Activated CD4-positive, CD25-positive, alpha-beta regulatory T cell (primary cell): ENCODE results near the gene SHLD1.
"Not testable (repeated sequence)": the region's sequence is repeated elsewhere in the genome, so short reads cannot be mapped to it uniquely, and the experiment has no call there.

Experiments used
- DNase-seq, 4 experiments: peaks; one replicate each; lab custom pipeline; 2025; lab: John Stamatoyannopoulos, UW

Gene SHLD1, protein sequence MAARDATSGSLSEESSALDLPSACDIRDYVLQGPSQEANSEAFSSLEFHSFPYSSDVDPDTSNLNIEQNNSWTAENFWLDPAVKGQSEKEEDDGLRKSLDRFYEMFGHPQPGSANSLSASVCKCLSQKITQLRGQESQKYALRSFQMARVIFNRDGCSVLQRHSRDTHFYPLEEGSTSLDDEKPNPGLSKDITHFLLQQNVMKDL

DNA sequence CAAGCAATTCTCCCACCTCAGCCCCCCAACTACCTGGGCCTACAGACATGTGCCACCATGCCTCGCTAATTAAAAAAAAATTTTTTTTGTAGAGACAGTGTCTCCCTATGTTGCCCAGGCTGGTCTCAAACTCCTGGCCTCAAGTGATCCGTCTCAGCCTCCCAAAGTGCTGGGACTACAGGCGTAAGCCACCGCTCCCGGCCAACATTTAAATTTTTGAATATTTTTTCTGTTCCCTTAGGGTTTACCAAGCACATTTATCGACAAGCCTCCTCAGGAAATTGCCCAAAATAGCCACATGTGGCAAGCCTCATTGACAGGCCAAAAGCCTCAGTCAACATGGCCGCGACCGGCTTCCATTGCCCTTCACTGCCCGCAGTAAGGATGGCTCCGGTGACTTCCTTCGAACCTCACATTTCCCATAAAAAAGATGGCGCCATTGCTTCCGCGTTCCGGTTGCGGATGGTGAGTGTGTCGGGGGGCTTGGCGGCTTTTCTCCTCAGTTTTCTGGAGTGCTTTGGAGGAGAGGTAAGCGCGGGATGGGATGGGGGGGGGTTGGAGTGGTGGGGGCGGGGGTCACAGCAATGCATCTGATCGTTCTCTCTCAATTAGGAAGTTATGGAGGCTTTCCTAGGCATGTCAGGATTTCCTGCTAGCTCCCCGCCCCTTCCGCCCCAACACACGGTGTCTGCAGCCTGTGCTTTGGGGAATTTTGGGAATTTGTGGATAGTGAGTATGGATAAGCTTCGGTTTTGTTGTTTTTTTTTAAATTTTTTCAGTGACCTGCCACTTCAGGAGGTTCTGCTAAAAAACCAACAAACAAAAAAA, at the start of gene SHLD1:
Gene SHLD1, plus strand, starts transcription at position 450 of the 828 bp plus-strand sequence. CDS start 22,465 bp downstream, outside the sequence.
- peak; percentile 52 to 58 (median 54) for DNase-seq

DNA sequence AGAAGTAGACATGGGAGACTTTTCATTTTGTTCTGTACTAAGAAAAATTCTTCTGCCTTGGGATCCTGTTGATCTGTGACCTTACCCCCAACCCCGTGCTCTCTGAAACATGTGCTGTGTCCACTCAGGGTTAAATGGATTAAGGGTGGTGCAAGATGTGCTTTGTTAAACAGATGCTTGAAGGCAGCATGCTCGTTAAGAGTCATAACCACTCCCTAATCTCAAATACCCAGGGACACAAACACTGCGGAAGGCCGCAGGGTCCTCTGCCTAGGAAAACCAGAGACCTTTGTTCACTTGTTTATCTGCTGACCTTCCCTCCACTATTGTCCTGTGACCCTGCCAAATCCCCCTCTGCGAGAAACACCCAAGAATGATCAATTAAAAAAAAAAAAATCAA, 47.9 kb upstream of the SHLD1 start:
- not testable (repeated sequence) for DNase-seq

DNA sequence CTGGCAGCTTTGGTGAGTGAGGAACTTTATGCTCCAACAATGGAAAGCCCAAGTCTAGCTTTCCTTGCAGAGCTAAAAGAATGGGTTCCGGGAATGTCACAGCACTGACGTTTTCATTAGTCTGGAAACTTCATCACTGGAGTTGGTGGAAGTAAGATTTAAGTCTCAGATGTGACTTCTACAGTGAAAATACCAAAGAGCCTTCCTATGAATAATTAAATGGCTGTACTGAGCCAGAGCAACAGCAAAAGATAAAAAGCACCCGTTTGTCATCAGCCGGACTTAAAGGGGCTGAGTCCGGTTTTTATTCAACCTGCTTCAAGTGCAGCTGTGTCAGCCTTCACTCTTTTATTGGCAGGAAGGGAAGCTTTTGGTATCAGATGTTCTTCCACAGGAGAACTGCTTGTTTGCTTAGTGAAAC, 46.5 kb upstream of the SHLD1 start:
- DNase-seq, result no peak

DNA sequence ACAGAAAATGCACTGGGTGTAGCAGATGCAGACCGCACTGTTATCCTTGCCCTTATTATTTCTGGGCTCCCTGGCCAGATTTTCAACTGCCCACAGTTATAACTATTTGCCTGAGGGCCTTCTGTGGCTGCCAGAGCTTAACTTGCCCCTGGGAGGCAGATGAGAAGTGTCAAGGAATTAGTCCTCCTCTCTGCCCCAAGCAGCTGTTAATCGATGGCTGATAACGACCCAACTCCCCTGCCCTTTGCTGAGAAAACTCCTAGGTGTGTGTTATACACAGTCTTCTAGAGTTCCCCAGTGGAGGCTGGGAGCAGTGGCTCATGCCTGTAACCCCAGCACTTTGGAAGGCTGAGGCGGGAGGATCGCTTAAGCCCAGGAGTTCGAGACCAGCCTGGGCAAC, 44.4 kb upstream of the SHLD1 start:
- no peak for DNase-seq

DNA sequence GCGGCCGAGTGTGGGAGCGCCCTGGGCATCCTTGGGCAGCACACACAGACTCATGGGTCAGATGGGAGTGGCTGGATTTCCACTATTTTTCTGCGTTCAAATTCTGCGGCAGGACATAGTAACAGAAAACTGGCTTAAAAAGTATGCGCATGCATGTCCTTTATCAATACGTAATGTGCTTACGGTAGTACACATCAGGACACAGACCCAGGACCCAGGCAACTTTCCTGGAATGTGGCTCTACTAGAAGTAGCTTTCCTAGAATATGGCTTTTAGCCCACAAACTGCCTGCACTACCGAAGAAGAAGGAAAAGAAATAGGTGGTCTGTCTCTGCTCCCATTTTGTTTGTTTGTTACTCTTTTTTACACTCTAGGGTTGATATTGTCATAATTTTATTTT, 43.4 kb upstream of the SHLD1 start:
- DNase-seq, result no peak

DNA sequence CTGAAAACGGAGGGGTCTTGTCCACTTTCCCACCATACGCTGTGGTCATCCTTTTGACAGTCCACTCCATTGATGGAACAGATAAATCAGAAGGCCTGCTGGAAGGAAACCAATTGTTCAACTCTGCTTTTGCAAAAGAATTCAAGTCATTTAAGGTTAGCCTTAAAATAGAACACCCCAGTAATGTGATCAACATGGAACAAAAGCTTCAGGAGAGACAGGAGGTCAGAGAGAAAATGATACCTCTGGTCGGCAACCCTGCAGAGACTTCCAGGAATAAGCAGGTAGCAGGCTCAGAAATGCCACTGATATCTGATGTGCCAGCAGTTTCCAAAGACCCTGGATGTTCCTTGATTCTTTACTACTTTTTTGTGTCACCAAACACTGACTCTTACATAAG, 39.6 kb upstream of the SHLD1 start:
- DNase-seq, result no peak

DNA sequence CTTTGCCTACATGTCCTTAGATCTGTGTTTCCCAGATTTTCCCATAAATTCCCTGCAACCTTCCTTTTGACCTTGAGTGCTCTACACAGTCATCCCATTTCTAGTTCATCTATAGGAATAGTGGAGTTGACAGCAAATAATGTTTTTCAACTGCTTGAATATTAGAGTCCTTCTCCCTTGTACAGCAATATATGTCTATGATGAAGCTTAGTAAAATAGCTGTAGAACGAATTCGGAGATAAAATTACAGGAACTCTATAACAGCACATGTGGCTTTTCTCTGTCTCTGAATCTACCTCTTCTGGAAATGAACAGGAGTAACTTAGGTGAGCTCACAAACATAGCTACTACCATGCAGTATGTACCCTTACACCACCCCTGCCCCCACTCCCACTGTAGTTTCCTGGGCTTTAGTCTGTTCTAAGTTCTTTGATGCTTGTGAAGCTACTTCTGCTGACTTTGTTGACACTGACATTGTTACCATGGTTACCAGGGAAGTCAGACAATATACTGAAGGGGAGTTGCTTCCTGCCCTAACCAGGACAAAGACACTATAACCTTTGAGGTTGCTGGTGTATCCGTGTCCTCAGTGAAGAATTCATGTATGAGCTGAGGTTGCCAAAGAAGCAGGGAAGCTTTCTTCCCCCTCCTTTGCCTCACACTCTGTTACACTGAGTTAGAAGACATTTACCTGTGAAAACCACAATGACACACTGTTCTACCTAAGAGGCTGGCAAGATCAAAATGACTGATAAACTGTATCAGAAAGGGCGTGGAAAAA, 35.8 kb upstream of the SHLD1 start:
- peak in 3 of 4 experiments; percentile 6 to 53 (median 38) for DNase-seq

DNA sequence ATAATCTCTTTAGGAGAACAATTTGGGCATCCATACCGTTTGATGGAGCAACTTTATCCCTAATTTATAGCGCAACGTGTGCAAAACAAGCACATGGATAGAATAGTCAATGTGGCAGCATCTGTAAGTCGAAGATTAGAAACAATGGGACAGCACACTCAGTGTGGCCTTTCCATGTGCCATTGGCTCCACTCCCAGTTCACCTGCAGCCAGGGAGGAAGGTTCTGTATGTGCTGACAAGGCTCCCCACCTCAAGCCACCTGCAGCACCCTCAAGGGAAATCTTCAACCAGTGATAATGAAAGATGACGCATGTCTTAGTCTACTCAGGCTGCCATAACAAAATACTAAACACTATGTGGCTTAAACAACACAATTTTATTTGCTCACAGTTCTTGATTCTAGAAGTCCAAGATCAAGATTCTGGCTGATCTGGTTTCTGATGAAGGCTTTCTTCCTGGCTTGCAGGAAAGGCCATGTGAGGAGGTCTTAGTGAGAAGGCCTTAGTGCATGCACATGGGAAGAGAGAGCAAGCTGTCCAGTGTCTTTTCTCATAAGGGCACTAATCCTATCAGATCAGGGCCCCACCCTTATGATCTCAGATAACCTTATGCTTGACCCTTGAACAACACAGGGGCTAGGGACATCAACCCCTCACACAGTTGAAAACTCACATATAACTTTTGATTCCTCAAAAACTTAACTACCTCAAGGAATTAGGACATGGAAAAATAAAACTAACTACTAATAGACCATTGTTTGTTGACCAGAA, 34.9 kb upstream of the SHLD1 start:
- DNase-seq, result no peak

DNA sequence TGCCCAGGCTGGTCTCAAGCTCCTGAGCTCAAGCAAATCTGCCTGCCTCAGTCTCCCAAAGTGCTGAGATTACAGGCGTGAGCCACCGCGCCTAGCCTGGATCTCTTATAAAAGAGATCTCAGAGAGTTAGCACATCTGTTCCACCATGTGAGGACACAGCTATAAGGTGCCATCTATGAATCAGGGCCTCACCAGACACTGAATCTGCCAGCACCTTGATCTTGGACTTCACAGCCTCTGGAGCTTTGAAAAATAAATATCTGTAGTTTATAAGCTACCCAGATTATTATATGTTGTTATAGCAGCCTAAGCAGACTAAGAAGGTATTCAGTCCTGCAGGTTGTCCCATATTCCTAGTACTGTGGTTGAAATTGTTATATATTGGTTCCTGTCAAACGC, 33.2 kb upstream of the SHLD1 start:
- no peak for DNase-seq

DNA sequence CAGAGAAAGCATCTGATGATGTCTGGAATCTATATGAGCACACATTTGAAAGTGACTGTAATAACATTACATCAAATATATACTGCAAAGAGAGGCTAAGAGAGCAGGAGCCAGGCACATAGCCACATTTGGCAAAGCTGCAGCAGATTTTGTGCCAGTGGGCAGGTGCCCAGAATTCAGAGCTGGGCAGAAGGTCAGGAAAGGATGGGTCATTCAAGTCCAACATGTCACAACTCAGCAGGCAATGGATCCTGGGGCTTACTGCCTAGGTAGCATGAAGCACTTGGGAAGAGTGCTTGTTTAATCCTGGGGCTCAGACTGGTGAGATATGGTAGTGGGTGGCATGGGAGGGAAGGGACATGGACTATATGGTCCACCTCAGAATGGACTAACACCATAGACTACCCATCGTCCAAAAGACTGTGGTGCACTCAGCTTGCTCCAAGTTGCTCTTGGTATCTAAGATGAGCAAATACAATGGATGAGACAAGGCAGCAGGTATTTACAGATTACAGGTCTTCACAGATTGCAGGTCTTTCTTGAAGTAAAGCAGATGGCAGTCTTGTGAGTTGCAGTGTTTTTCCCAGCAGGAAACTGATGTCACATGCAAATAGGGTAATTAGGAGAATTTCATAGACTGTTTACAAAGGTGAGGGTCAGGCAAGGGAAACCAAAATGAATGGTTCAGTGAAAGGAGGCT, 31.2 kb upstream of the SHLD1 start:
- no peak for DNase-seq

DNA sequence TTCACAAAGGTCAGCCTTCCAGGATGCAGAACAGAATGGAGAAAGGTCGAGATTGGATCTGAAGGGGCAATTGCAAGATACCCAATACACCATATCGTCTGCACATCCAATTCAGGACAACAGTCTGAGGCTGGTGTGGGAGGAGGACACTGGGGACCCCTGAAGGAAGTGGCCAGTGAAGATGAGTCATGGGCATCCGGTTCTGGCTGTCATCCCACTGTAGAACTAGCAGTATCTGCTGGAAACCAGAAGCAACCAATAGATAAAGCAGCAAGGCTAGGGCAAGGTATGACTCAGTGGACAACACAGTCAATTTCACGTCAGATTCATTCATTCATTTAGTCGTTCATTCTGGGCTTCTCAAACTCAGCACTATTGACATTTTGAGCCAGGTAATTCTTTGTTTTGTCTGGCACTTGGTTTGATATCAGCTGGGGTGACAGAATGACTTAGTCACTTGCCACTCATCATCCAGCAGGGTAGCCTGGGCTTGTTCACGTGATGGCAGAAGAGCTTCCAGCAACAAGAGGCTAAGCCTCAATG, 30.3 kb upstream of the SHLD1 start:
- DNase-seq, result no peak

DNA sequence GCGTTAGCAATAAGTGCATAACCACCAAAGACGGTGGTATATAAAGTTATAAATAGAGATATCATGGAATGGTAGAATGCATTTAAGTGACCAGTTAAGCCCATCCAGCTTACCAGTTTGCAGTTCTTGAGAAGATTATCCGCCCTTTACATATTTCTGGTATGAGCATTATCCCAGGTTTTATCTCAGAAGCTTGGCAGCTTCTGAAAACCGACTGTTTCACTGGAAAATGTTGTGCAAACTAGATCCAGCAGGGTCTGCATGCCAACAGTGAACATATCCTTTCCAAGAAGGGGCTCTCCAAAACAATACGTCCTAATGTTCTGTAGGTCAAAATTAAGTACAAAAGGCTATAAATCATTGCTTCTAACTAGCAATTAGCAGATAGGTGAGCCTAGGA, 29.5 kb upstream of the SHLD1 start:
- no peak for DNase-seq

DNA sequence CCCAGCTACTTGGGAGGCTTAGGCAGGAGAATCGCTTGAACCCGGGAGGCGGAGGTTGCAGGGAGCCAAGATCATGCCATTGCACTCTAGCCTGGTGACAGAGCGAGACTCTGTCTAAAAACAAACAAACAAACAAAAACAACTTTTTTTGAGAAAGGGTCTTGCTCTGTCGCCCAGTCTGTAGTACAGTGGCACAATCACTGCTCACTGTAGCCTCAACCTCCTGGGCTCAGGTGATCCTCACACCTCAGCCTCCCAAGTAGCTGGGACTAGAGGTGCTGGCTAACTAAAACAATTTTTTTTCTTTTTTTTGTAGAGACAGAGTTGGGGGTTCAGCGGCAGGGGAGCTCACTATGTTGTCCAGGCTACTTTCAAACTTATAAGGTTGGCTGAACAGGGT, 28.8 kb upstream of the SHLD1 start:
- DNase-seq, result not testable (repeated sequence)

DNA sequence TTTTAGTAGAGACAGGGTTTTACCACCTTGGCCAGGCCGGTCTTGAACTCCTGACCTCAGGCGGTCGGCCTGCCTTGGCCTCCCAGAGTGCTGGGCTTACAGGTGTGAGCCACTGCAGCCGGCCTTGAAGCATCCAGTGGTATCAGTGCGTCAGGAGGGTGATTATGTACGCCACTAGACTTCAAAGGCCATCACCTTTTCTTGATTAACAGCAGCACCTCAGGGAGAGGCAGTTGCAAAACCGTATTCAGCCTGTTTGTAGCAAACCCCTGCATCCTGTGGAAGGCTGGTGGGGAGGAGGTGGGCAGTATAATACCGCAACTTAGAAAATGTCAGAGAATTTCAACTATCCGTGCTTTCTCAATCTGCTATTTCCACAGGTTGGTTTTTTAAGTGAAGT, 27.3 kb upstream of the SHLD1 start:
- DNase-seq, result no peak

DNA sequence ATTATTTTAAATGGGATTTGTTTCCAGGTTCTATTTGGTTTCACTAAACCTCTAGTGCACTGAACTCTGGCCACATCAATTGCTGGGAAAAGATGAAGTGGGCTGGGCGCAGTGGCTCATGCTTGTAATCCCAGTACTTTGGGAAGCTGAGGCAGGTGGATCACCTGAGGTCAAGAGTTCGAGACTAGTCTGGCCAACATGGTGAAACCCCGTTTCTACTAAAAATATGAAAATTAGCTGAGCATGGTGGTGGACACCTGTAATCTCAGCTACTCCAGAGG, 25.1 kb upstream of the SHLD1 start:
- not testable (repeated sequence) for DNase-seq

DNA sequence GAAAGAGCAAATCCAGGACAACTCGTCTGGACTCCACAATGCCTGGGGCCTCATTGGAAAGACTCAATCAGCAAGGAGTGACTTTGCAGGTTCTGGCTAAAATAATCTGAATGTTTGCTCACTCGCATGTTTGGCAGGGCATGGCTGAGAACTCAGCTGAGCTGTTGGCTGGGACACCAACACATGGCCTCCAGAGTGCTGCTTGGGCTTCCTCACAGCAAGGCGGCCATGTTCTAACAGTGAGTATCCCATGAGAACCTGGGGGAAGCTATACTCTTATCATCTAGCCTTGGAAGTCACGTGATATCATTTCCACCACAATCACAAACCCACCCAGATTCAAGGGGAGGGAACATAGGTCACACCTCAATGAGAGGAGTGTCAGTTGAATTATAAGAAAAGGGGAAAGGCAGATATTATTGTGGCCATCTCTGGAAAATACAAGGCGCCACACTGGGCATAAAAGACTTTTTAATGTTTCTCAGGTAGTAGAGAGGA, 23.1 kb upstream of the SHLD1 start:
- DNase-seq, result no peak

DNA sequence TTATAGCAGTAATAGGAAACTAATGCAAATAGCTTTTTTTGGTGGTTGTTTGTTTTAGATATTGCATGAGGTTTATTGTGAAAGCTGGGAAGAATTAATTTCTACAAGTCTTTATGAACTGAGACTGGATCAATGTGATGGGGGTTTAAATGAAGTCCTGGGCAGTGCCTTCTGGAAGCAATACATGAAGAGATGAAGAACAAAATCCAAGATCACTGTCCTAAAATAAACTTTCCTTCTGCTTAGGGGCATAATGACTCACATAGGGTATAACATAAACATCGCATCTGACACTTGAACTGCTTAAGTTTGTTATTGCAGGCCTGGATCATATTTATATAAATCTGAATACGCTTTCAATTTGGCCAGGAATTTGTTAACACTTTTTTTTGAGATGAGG, 20.9 kb upstream of the SHLD1 start:
- DNase-seq, result no peak

DNA sequence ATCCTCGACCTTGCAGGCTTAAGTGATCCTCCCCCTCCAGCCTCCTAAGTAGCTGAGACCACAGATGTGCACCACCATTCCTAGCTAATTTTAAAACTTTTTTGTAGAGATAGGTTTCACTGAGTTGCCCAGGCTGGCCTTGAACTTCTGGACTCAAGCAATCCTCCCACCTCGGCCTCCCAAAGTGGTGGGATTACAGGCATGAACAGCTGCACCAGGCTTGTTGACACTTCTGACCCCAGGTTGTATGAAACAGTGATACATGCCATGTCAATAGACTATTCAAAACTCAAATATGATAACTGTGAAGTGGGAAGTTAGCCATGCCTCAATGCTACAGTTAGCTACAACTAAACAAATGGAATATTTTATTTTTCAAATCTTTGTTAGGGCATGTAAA, 20.1 kb upstream of the SHLD1 start:
- DNase-seq, result no peak

DNA sequence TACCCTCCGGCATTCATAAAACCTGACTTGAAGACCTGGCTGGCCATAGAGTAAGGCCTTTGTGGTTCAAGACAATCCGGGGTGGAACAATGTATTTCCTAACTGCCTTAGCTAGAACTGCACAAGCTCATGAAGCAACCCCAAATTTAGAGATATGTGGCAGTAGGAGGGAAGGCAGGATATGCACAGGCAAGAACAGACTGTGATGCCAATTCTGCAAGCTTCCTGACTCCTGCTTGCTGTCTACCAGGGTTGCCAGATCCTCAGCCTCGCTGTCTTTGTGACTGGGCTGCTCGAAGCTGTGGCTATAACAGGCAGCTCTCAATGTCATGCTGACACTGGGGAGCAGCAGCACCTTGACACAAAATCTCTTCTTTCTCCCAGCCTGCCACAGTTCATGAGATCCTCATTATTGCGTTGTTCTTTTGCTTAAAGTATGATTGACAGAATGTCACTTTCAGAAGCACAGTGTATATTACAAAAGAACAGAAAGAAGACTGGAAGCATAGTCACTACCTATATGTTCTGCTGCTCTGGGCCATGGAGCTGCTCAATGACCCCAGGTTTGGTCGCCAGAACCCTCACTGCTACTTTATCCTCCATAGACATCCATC, 18.3 kb upstream of the SHLD1 start:
- DNase-seq, result no peak

DNA sequence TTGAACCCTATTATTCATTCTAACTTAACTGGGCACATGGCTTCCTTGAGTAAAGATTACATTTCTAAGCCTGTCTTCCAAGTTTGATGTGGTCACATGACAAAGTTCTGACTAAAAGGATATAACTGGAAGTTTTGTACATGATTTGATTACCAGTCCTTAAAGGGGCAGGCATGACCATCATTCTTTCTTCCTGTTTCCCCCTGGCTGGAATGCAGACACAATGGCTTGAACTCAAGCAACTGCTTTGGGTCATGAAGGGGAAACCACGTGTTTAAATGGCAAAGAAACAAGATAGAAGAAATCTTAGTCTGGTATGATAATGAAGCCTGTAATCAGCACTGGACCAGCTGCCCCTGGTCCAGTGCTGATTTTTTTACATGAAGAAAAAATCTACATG, 15.6 kb upstream of the SHLD1 start:
- DNase-seq, result no peak
